GM18873 (cell line): ENCODE data around the gene EFCC1.
"Not testable (repeated sequence)": the region's sequence is repeated elsewhere in the genome, so short reads cannot be mapped to it uniquely, and the experiment has no call there.

ENCODE experiments used
- ATAC-seq: cut with Tn5 transposase; IDR thresholded peaks from one replicate; pipeline ENCODE4 v1.9.1; 2021; ENCODE audit warnings: mild to moderate bottlenecking, moderate library complexity, moderate number of reproducible peaks; ENCODE audit not compliant: unreplicated experiment, low FRiP score

The EFCC1 gene

GRCh38 chr3:129069313-129070085 lies 68.4 kb downstream of the EFCC1 start:
- not testable (repeated sequence) for ATAC-seq

GRCh38 chr3:129070086-129070885 lies 69.2 kb downstream of the EFCC1 start:
- no peak for ATAC-seq

- no peak for ATAC-seq
Observed at GRCh38 chr3:129077222-129077621, 76.1 kb downstream of the EFCC1 start.

- no peak for ATAC-seq
Observed at GRCh38 chr3:129078510-129078909, 77.4 kb downstream of the EFCC1 start.

- no peak for ATAC-seq
Observed at GRCh38 chr3:129081503-129081902, 80.4 kb downstream of the EFCC1 start.

GRCh38 chr3:129082026-129082425 lies 80.9 kb downstream of the EFCC1 start:
- no peak for ATAC-seq

GRCh38 chr3:129084501-129084900 lies 83.4 kb downstream of the EFCC1 start:
- no peak for ATAC-seq

GRCh38 chr3:129085165-129085715 lies 84.1 kb downstream of the EFCC1 start:
- no peak for ATAC-seq

GRCh38 chr3:129085818-129086217 lies 84.7 kb downstream of the EFCC1 start:
- ATAC-seq, result no peak

- ATAC-seq, result no peak
Observed at GRCh38 chr3:129087138-129087702, 86.1 kb downstream of the EFCC1 start.

- not testable (repeated sequence) for ATAC-seq
Observed at GRCh38 chr3:129087904-129088303, 86.8 kb downstream of the EFCC1 start.

- ATAC-seq, result not testable (repeated sequence)
Observed at GRCh38 chr3:129088312-129088711, 87.2 kb downstream of the EFCC1 start.
